GM12878 (cell line): Measurements from ENCODE around the gene MPV17L. TPM values are rescaled to one million over a fixed set of nuclear protein-coding genes. Genes with fewer than 3 reads are reported as not detected.

Experiments
- ATAC-seq: fragments of 200-7000 bp; cut with Tn5 transposase; 3 replicates; pipeline ENCODE4 v1.9.1; 2020; ENCODE audit warnings: mild to moderate bottlenecking, moderate library complexity
- BruUV-seq: library from RNA; stranded (reverse); fragments of 400-500 nt; replicated peaks from 2 replicates; lab custom pipeline; 2021; lab: Mats Ljungman, UMichigan
- CTCF ChIA-PET: fragments of 300-600 bp; sonication (Branson Sonifier 250); formaldehyde crosslinking; extraction: SDS; loops from one replicate; lab custom pipeline; 2021; ENCODE audit warnings: inconsistent platforms; lab: Yijun Ruan, JAX
- POLR2A ChIA-PET: fragments of 350-600 bp; formaldehyde crosslinking; extraction: SDS; loops from one replicate; lab custom pipeline; 2021; ENCODE audit warnings: inconsistent platforms; lab: Charles Lee
- RAD21 ChIA-PET: fragments of 300-600 bp; sonication (Branson Sonifier 250); formaldehyde crosslinking; loops from one replicate; lab custom pipeline; 2023; ENCODE audit warnings: antibody characterized with exemption; ENCODE audit not compliant: unreplicated experiment; lab: Charles Lee
- SMC1A ChIA-PET: fragments of 300-600 bp; sonication (Branson Sonifier 250); formaldehyde crosslinking; loops from one replicate; lab custom pipeline; 2023; ENCODE audit not compliant: unreplicated experiment, uncharacterized antibody; lab: Charles Lee
- DNase-seq: peaks from one replicate; pipeline ENCODE4 v3.0.0-alpha.2; 2011; ENCODE audit warnings: low read depth, low spot score
- FAIRE-seq: peaks from 3 replicates; lab custom pipeline; 2011; peaks lifted over from hg19 to GRCh38; lab: Jason Lieb, UNC
- H2AFZ ChIP-seq: 2 replicates; pipeline ENCODE4 v1.6.0; 2011; ENCODE audit warnings: low read depth, low read length, control low read depth; ENCODE audit not compliant: control insufficient read depth
- H3K27ac ChIP-seq: 2 replicates; pipeline ENCODE4 v1.5.1; 2011; ENCODE audit warnings: control low read depth; ENCODE audit not compliant: control insufficient read depth, insufficient read depth
- H3K27me3 ChIP-seq, 2 experiments: replicated peaks in 1 of 2; 2 replicates each; pipeline versions ENCODE4 v1.6.0 to v1.6.1; 2011; ENCODE audit warnings: low read length in 1 of 2; ENCODE audit not compliant: control insufficient read depth in 2 of 2, insufficient read depth in 2 of 2
- H3K36me3 ChIP-seq, 2 experiments: 2 replicates each; pipeline ENCODE4 v1.5.1; 2011; ENCODE audit warnings: low read length in 1 of 2; ENCODE audit not compliant: control insufficient read depth in 2 of 2, insufficient read depth in 2 of 2
- H3K4me1 ChIP-seq: 2 replicates; pipeline ENCODE4 v1.6.1; 2011; ENCODE audit warnings: mild to moderate bottlenecking, low read length, moderate library complexity, mixed read lengths; ENCODE audit not compliant: control insufficient read depth, insufficient read depth
- H3K4me2 ChIP-seq: 2 replicates; pipeline ENCODE4 v1.6.0; 2011; ENCODE audit warnings: control low read depth; ENCODE audit not compliant: control insufficient read depth, insufficient read depth
- H3K4me3 ChIP-seq: fragments of 200-600 bp; sonication (generic); 2 replicates; pipeline ENCODE4 v1.5.1; 2016
- H3K79me2 ChIP-seq: 2 replicates; pipeline ENCODE4 v1.6.0; 2011; ENCODE audit warnings: low read length; ENCODE audit not compliant: control insufficient read depth, insufficient read depth
- H3K9ac ChIP-seq: 2 replicates; pipeline ENCODE4 v1.8.0; 2011; ENCODE audit warnings: low read length, control low read depth, mixed read lengths; ENCODE audit not compliant: control insufficient read depth, insufficient read depth
- H3K9me3 ChIP-seq: replicated peaks from 3 replicates; pipeline ENCODE4 v1.5.1; 2011; ENCODE audit warnings: mild to moderate bottlenecking, low read length; ENCODE audit not compliant: control insufficient read depth, insufficient read depth
- H4K20me1 ChIP-seq: 2 replicates; pipeline ENCODE4 v1.6.0; 2011; ENCODE audit not compliant: control insufficient read depth, insufficient read depth
- DPF2 ChIP-seq: fragments of 450-650 bp; IDR thresholded peaks from 2 replicates; pipeline ENCODE4 v1.6.1; 2017; ENCODE audit warnings: mild to moderate bottlenecking
- MYB ChIP-seq: fragments of 150-350 bp; IDR thresholded peaks from 2 replicates; pipeline ENCODE4 v1.6.1; 2014; ENCODE audit warnings: mild to moderate bottlenecking, low read depth, low read length, borderline replicate concordance
- WGBS: methylation state at CpG from one replicate; pipeline ENCODE4 v1.1.6; 2016; ENCODE audit warnings: low lambda C conversion rate; ENCODE audit not compliant: insufficient replicate concordance, insufficient coverage; ENCODE audit errors: missing lambda C conversion rate; 5-methylcytosine and 5-hydroxymethylcytosine counted together
- in situ Hi-C: fragments of 300-500 bp; cut with MboI; formaldehyde crosslinking; loops from 9 replicates; pipeline ENCODE4 v1.14.3; 2018; ENCODE audit warnings: mixed read lengths
- intact Hi-C: fragments of 100-400 bp; cut with micrococcal nuclease; formaldehyde crosslinking; loops from one replicate; pipeline ENCODE4 v1.14.2; 2022; ENCODE audit not compliant: unreplicated experiment
- polyA plus RNA-seq, 11 experiments: library from polyadenylated mRNA; depleted of rRNA in 4 of 11; unstranded in 6 of 11; stranded (reverse) in 5 of 11; fragments of >200 nt; fragmentation: Nextera tagmentation in 4 of 11; fragmentation: Illumina TruSeq in 1 of 11; extraction: Ambion mirVana in 4 of 11; extraction: Trizol in 1 of 11; gene quantifications; 1 replicate in 1 of 11; 2 replicates in 10 of 11; pipeline versions ENCODE4 v1.2.1 to v1.2.3, GENCODE V29; 2011 to 2016; ENCODE audit warnings: inconsistent platforms in 2 of 11, missing spikeins in 2 of 11, low read depth in 1 of 11
- total RNA-seq, 4 experiments: library from RNA; depleted of rRNA in 3 of 4; stranded (reverse); fragments of >200 nt in 3 of 4; fragmentation: Illumina TruSeq in 1 of 4; extraction: Trizol in 1 of 4; gene quantifications; 2 replicates each; pipeline versions ENCODE4 v1.2.1 to v1.2.3, GENCODE V29; 2013 to 2021
- TF ChIP-seq, protein P1 (sequence below): IDR thresholded peaks from 2 replicates; pipeline ENCODE4 v1.6.1; 2012; ENCODE audit warnings: low read depth, low read length, improper control_type of control experiment
- TF ChIP-seq, protein P2 (sequence below): IDR thresholded peaks from 2 replicates; pipeline ENCODE4 v1.6.1; 2012; ENCODE audit warnings: low read length, inconsistent platforms
- TF ChIP-seq, protein P3 (sequence below): fragments of 450-650 bp; IDR thresholded peaks from 2 replicates; pipeline ENCODE4 v1.6.1; 2017; ENCODE audit warnings: mild to moderate bottlenecking, moderate library complexity

MPV17L gene
- total and polyA plus RNA-seq, 10 of the 15 experiments (the other 5 are each of a cell fraction or from before 2014, with no cell fraction given): 0.02 to 0.10 (median 0.05) TPM; not detected in 5

DNA sequence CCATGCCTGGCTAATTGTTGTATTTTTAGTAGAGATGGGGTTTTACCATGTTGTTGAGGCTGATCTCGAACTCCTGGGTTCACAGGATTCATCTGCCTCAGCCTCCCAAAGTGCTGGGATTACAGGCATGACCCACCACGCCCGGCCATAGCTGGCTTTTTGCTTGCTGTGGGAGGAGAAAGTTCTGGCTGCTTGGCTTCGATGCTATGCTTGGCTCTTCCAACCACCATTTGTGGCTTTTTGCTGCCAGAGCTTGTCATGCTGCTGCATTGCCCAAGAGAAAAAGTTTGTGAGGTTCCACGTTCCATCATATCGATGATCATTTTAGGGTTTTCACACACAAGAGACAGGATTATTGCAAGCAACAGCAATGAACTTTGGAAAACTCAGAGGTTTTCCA is 55.1 kb downstream of the MPV17L start:
- no peak for FAIRE-seq
- no peak for ATAC-seq
- Histone ChIP-seq H3K36me3 (no peaks in the 10 kb centered on the region), H3K4me2 (no peak overlapping the region), H2AFZ (no peak overlapping the region), H4K20me1 (no peaks in the 10 kb centered on the region), H3K9ac (no peak overlapping the region), H3K4me3 (no peak overlapping the region), H3K9me3 (no peaks in the 10 kb centered on the region), H3K4me1 (no peaks in the 10 kb centered on the region), H3K27ac (no peak overlapping the region), H3K27me3 (no peaks in the 10 kb centered on the region), H3K79me2 (no peaks in the 10 kb centered on the region)
- BruUV-seq: no TSS peak
- ChIA-PET RAD21 (no interaction called here), CTCF (interaction anchor here (1.9 kb wide), 1 partner anchor 23 kb away, joined by 6 read pairs; no protein-coding TSS in a partner anchor), SMC1A (no interaction called here), POLR2A (no interaction called here)
- TF ChIP-seq, protein P1, sequence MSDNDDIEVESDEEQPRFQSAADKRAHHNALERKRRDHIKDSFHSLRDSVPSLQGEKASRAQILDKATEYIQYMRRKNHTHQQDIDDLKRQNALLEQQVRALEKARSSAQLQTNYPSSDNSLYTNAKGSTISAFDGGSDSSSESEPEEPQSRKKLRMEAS: no peak
- TF ChIP-seq, protein P2, sequence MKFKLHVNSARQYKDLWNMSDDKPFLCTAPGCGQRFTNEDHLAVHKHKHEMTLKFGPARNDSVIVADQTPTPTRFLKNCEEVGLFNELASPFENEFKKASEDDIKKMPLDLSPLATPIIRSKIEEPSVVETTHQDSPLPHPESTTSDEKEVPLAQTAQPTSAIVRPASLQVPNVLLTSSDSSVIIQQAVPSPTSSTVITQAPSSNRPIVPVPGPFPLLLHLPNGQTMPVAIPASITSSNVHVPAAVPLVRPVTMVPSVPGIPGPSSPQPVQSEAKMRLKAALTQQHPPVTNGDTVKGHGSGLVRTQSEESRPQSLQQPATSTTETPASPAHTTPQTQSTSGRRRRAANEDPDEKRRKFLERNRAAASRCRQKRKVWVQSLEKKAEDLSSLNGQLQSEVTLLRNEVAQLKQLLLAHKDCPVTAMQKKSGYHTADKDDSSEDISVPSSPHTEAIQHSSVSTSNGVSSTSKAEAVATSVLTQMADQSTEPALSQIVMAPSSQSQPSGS: no peak
- TF ChIP-seq MYB (no peak), DPF2 (no peak)
- TF ChIP-seq, protein P3, sequence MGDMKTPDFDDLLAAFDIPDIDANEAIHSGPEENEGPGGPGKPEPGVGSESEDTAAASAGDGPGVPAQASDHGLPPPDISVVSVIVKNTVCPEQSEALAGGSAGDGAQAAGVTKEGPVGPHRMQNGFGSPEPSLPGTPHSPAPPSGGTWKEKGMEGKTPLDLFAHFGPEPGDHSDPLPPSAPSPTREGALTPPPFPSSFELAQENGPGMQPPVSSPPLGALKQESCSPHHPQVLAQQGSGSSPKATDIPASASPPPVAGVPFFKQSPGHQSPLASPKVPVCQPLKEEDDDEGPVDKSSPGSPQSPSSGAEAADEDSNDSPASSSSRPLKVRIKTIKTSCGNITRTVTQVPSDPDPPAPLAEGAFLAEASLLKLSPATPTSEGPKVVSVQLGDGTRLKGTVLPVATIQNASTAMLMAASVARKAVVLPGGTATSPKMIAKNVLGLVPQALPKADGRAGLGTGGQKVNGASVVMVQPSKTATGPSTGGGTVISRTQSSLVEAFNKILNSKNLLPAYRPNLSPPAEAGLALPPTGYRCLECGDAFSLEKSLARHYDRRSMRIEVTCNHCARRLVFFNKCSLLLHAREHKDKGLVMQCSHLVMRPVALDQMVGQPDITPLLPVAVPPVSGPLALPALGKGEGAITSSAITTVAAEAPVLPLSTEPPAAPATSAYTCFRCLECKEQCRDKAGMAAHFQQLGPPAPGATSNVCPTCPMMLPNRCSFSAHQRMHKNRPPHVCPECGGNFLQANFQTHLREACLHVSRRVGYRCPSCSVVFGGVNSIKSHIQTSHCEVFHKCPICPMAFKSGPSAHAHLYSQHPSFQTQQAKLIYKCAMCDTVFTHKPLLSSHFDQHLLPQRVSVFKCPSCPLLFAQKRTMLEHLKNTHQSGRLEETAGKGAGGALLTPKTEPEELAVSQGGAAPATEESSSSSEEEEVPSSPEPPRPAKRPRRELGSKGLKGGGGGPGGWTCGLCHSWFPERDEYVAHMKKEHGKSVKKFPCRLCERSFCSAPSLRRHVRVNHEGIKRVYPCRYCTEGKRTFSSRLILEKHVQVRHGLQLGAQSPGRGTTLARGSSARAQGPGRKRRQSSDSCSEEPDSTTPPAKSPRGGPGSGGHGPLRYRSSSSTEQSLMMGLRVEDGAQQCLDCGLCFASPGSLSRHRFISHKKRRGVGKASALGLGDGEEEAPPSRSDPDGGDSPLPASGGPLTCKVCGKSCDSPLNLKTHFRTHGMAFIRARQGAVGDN: no peak
- in situ Hi-C loops (no loop called here), intact Hi-C loops (no loop called here)
- 59% methylated on average over 6 of the region's 6 CpGs for WGBS
- DNase-seq: no peak
